HG02798 (cell line): ENCODE measurements around the gene GJA9.

Experiments
- ATAC-seq: cut with Tn5 transposase; IDR thresholded peaks from one replicate; pipeline ENCODE4 v1.9.1; 2021; ENCODE audit warnings: mild to moderate bottlenecking; ENCODE audit not compliant: unreplicated experiment, poor library complexity

GJA9 gene

DNA sequence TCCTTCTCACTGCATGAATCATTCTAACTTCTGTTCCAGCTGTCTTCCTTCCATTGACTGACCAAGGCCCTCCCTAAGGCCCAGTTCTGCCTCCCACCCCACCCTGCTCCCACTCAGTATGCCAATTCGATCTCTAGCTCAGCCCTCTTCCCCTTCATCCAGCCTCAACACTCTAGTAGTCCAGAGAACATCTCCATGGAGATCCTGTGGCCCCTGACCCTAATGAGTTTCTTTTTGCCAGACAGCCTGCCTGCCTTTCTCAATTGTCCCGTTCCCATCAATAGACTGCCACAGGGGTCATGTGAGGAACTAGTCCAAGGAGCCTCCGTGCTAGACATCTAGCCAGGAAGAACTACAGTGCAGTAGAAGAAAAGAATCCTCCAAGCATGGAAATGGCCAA is 48.2 kb downstream of the GJA9 start:
- ATAC-seq: no peak

DNA sequence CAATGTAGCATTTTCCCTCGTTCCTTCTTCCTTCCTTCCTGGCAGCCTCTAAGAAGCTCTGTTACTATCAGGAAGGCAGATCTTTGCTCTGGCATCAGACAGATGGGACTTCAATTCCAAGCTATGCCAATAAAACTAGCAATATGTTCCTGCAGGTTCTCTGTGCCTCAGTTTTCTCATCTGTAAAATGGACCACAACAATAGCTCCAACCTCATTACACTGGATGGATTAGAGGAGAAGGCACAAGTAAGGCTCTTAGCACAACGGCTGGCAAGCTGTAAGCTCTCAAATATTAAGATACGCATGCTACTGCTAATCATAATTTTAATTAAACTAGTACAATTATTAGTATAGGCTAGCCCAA is 49.0 kb downstream of the GJA9 start:
- ATAC-seq: no peak

DNA sequence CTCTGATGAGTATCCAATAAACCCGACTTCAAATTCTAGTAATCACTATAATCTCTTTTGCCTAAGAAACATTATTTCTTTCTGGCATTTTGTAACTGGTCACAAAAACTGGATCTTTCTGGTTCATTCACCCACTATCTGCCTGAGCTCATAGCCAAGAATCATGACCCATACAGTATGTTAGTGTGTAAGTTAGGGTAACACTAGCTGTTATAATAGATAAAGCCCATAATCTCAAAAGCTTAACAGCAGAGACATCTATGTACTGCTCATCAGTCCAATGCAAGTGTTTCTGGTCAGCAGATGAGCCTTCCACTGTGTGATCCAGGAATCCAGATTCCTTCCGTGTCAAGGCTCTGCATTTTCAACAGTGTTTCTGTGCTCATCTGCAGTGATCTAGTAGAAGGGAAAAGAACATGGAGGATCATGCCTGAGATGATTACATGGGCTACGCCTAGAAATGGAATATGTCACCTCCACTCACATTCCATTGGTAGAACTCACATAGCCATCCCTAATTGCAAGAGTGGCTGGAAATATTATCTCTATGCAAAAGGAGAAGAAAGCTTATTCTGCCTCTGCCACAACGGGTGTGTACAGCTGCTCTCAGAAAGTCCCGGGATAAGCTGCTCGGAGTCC is 49.5 kb downstream of the GJA9 start:
- no peak for ATAC-seq

DNA sequence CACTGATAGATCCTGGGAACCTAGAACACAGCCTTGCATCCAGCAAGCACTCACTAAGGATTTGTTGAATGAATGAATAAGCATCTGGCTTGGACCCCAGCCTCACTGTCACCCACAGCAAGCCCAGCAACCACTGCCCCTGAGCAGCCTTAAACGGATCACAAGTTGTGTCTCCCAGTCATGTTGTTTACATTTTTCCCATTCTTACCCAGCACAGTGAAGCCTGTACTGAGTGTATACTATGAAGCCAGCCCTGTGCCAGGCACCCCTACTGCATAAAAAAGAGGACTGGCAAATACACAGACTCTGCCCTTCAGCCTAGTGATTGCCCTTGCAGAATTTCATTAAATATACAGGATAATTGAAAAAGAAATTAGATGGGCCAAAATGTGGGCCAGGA is 52.0 kb downstream of the GJA9 start:
- no peak for ATAC-seq

DNA sequence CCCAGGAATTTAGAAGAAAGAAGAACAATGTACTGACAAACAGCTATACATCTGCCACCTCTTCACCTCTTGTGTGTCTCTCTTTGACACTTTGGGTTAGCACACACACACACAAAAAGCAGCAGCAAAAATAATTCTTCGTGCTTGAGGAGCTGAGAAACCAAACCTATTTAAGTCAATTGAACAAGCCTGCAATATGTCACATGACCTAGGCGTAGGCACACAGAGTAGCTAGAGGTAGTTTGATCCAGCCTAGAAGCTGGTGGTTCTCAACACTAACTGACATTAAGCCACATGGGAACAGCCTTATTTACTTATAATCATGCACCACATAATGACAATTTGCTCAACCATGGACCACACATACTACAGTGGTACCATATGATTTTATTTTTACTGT is 54.1 kb downstream of the GJA9 start:
- ATAC-seq: no peak

DNA sequence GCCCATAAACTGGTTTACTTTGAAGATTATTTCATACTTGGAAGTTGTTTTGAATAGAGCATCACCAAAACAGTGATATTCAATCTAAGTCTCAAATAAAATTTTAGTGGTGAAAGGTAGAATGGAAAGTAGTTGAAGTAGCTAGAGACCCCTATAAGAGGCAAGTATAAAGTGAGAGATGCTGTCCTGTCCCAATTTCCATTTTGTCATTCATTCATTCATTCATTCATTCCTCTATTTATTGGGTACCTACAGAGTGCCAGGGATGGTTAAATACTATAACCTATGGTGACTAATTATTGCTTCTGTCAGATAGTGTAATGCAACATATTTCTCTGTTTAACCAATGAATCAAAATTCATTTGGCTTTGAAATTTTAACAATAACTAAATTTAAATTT is 54.5 kb downstream of the GJA9 start:
- ATAC-seq: no peak

DNA sequence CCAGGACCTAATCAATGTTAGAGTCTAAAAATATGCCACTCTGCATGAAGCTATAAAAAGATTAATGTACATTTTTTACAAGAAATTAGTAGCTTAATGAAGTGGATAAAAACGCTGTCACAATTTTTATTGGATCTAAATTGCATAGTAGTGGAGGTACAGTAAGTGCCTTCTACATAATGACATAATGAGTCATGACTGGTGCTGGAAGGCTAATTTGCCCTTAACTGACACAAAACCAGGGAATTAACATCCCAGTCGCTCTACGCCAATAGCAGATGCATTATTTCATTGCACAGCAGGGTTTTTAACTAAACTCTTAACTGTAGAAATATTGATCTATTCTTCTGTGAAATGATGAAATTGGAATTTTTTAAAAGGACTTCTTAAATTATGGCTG is 55.1 kb downstream of the GJA9 start:
- ATAC-seq: no peak
